H1 (cell line): ENCODE results near the gene AFF1. TPM values are rescaled to one million over a fixed set of nuclear protein-coding genes. Genes with fewer than 3 reads are reported as not detected.
A peak's percentile ranks its signal among the peaks of the same experiment; 100 is the strongest.

Experiments used
- CTCF ChIA-PET: fragments of 300-600 bp; sonication (Branson Sonifier 250); formaldehyde crosslinking; loops from one replicate; lab custom pipeline; 2021; ENCODE audit not compliant: partially characterized antibody; lab: Charles Lee
- POLR2A ChIA-PET: fragments of 300-600 bp; sonication (Branson Sonifier 250); formaldehyde crosslinking; loops from one replicate; lab custom pipeline; 2021; ENCODE audit warnings: inconsistent platforms; ENCODE audit not compliant: partially characterized antibody; lab: Charles Lee
- DNase-seq, 2 experiments: peaks; one replicate each; pipeline versions ENCODE4 v3.0.0 to v3.0.0-alpha.2; 2010 to 2022; ENCODE audit warnings: low spot score in 2 of 2, low read depth in 1 of 2, mixed read lengths in 1 of 2
- FAIRE-seq: peaks from 2 replicates; lab custom pipeline; 2011; peaks lifted over from hg19 to GRCh38; lab: Jason Lieb, UNC
- H2AFZ ChIP-seq: 2 replicates; pipeline ENCODE4 v1.8.1; 2012; ENCODE audit warnings: low read length, inconsistent platforms
- H2AK5ac ChIP-seq: 2 replicates; pipeline ENCODE4 v1.6.1; 2013; ENCODE audit warnings: low read depth, low read length
- H2BK120ac ChIP-seq: replicated peaks from 2 replicates; pipeline ENCODE3; 2013; ENCODE audit warnings: low read depth, low read length, inconsistent platforms
- H2BK12ac ChIP-seq: 2 replicates; pipeline ENCODE4 v1.6.1; 2013; ENCODE audit warnings: low read depth, low read length
- H2BK15ac ChIP-seq: 2 replicates; pipeline ENCODE4 v1.6.1; 2013; ENCODE audit warnings: low read length
- H2BK20ac ChIP-seq: 2 replicates; pipeline ENCODE4 v1.6.1; 2013; ENCODE audit warnings: low read length
- H2BK5ac ChIP-seq: 2 replicates; pipeline ENCODE4 v1.6.1; 2013; ENCODE audit warnings: low read depth, low read length
- H3K14ac ChIP-seq: 2 replicates; pipeline ENCODE4 v1.6.1; 2013; ENCODE audit warnings: inconsistent platforms; ENCODE audit not compliant: insufficient read length
- H3K18ac ChIP-seq: 2 replicates; pipeline ENCODE4 v1.6.1; 2013; ENCODE audit warnings: low read length; ENCODE audit errors: extremely low read depth
- H3K23ac ChIP-seq: 2 replicates; pipeline ENCODE4 v1.6.1; 2013; ENCODE audit warnings: inconsistent platforms; ENCODE audit not compliant: insufficient read length
- H3K23me2 ChIP-seq: 2 replicates; pipeline ENCODE4 v1.6.1; 2013; ENCODE audit warnings: low read depth, low read length
- H3K27ac ChIP-seq: 2 replicates; pipeline ENCODE4 v1.6.1; 2011; ENCODE audit warnings: low read depth, low read length, inconsistent platforms
- H3K27me3 ChIP-seq, 4 experiments: replicated peaks in 1 of 4; 1 replicate in 1 of 4; 2 replicates in 3 of 4; pipeline versions ENCODE4 v1.6.1 to v1.8.1; 2011 to 2013; ENCODE audit warnings: low read length in 3 of 4, mild to moderate bottlenecking in 3 of 4, inconsistent platforms in 2 of 4, mixed read lengths in 2 of 4, moderate library complexity in 1 of 4; ENCODE audit not compliant: control insufficient read depth in 3 of 4, insufficient read depth in 3 of 4; ENCODE audit errors: extremely low read depth in 1 of 4
- H3K36me3 ChIP-seq, 4 experiments: 2 replicates each; pipeline versions ENCODE4 v1.6.1 to v1.8.1; 2011 to 2013; ENCODE audit warnings: mild to moderate bottlenecking in 4 of 4, low read length in 3 of 4, moderate library complexity in 2 of 4, control low read depth in 1 of 4, inconsistent platforms in 1 of 4; ENCODE audit not compliant: insufficient read depth in 4 of 4, control insufficient read depth in 2 of 4
- H3K4ac ChIP-seq: replicated peaks from 2 replicates; pipeline ENCODE3; 2013; ENCODE audit warnings: low read length, low read depth, mixed read lengths, inconsistent platforms; ENCODE audit not compliant: insufficient read length
- H3K4me1 ChIP-seq, 4 experiments: replicated peaks in 1 of 4; 1 replicate in 1 of 4; 2 replicates in 3 of 4; pipeline versions ENCODE4 v1.6.1 to v1.8.1; 2011 to 2013; ENCODE audit warnings: low read length in 3 of 4, inconsistent platforms in 2 of 4, mixed read lengths in 1 of 4; ENCODE audit not compliant: insufficient read depth in 4 of 4, control insufficient read depth in 3 of 4
- H3K4me2 ChIP-seq, 2 experiments: 2 replicates each; pipeline versions ENCODE4 v1.6.1 to v1.8.1; 2011 to 2013; ENCODE audit warnings: low read depth in 2 of 2, low read length in 2 of 2, control low read depth in 1 of 2, inconsistent platforms in 1 of 2, mild to moderate bottlenecking in 1 of 2; ENCODE audit not compliant: insufficient read depth in 1 of 2
- H3K4me3 ChIP-seq, 4 experiments: fragments of 200-600, 300-600 bp in 1 of 4; sonication (generic), shearing (Covaris generic), sonication (Bioruptor Twin) in 1 of 4; 2 replicates each; pipeline versions ENCODE4 v1.5.1 to v1.8.1; 2011 to 2016; ENCODE audit warnings: low read length in 4 of 4, low read depth in 3 of 4, control low read depth in 2 of 4, inconsistent platforms in 2 of 4, mild to moderate bottlenecking in 2 of 4, mixed read lengths in 1 of 4, moderate library complexity in 1 of 4; ENCODE audit not compliant: insufficient read depth in 2 of 4; ENCODE audit errors: extremely low read depth in 1 of 4
- H3K56ac ChIP-seq: replicated peaks from 2 replicates; pipeline ENCODE3; 2013; ENCODE audit warnings: low read depth, mild to moderate bottlenecking, mixed read lengths, low read length, inconsistent platforms; ENCODE audit not compliant: insufficient read length
- H3K79me1 ChIP-seq: 2 replicates; pipeline ENCODE4 v1.6.1; 2013; ENCODE audit warnings: low read depth, low read length, control low read depth
- H3K79me2 ChIP-seq, 2 experiments: 2 replicates each; pipeline versions ENCODE4 v1.6.1 to v1.8.1; 2012 to 2013; ENCODE audit warnings: low read length in 2 of 2, mild to moderate bottlenecking in 2 of 2, inconsistent platforms in 1 of 2; ENCODE audit not compliant: insufficient read depth in 2 of 2, control insufficient read depth in 1 of 2
- H3K9ac ChIP-seq, 4 experiments: replicated peaks in 1 of 4; 1 replicate in 1 of 4; 2 replicates in 3 of 4; pipeline versions ENCODE4 v1.6.1 to v1.8.1; 2011 to 2013; ENCODE audit warnings: low read depth in 3 of 4, low read length in 3 of 4, control low read depth in 2 of 4, mild to moderate bottlenecking in 2 of 4, moderate library complexity in 2 of 4, inconsistent platforms in 1 of 4; ENCODE audit errors: extremely low read depth in 1 of 4
- H3K9me3 ChIP-seq, 2 experiments: 2 replicates each; pipeline versions ENCODE4 v1.6.1 to v1.8.1; 2012 to 2013; ENCODE audit warnings: mild to moderate bottlenecking in 2 of 2, moderate library complexity in 2 of 2, control low read depth in 1 of 2, inconsistent platforms in 1 of 2, low read depth in 1 of 2, low read length in 1 of 2, mixed read lengths in 1 of 2; ENCODE audit not compliant: insufficient read depth in 2 of 2
- H4K20me1 ChIP-seq, 2 experiments: replicated peaks in 1 of 2; 2 replicates each; pipeline versions ENCODE3 to v1.8.1; 2011 to 2013; ENCODE audit warnings: inconsistent platforms in 2 of 2, low read length in 2 of 2, mild to moderate bottlenecking in 1 of 2; ENCODE audit not compliant: insufficient read depth in 2 of 2, control insufficient read depth in 1 of 2
- H4K5ac ChIP-seq: 2 replicates; pipeline ENCODE4 v1.6.1; 2013; ENCODE audit warnings: low read length, low read depth, mixed read lengths, inconsistent platforms; ENCODE audit not compliant: insufficient read length
- H4K8ac ChIP-seq: 2 replicates; pipeline ENCODE4 v1.8.0; 2013; ENCODE audit warnings: mild to moderate bottlenecking, moderate library complexity, low read length, inconsistent platforms; ENCODE audit not compliant: insufficient read depth; ENCODE audit errors: extremely low read depth
- H4K91ac ChIP-seq: replicated peaks from 2 replicates; pipeline ENCODE3; 2013; ENCODE audit warnings: low read length, mixed read lengths, inconsistent platforms; ENCODE audit not compliant: insufficient read length
- BCL11A ChIP-seq, 2 experiments: IDR thresholded peaks; one replicate each; pipeline ENCODE4 v1.6.1; 2011; ENCODE audit warnings: low read depth in 2 of 2, low read length in 2 of 2, mild to moderate bottlenecking in 2 of 2
- HDAC2 ChIP-seq, 2 experiments: fragments of 300-600 bp in 1 of 2; sonication (generic) in 1 of 2; IDR thresholded peaks; 2 replicates each; pipeline ENCODE4 v1.6.1; 2011 to 2012; ENCODE audit warnings: low read depth in 2 of 2, low read length in 2 of 2, mild to moderate bottlenecking in 2 of 2, moderate library complexity in 2 of 2, borderline replicate concordance in 1 of 2, inconsistent platforms in 1 of 2
- MAX ChIP-seq: IDR thresholded peaks from 2 replicates; pipeline ENCODE4 v1.6.1; 2012; ENCODE audit warnings: inconsistent platforms
- RNF2 ChIP-seq: fragments of 200-900, 300-1000 bp; sonication (generic); IDR thresholded peaks from 2 replicates; pipeline ENCODE4 v1.7.1; 2016; ENCODE audit warnings: borderline replicate concordance, low read depth, mild to moderate bottlenecking, antibody characterized with exemption, low read length; ENCODE audit not compliant: poor library complexity, severe bottlenecking; ENCODE audit errors: missing control alignments
- SIN3A ChIP-seq, 2 experiments: IDR thresholded peaks in 1 of 2; conservative IDR thresholded peaks in 1 of 2; 2 replicates each; pipeline ENCODE4 v1.6.1; 2011 to 2012; ENCODE audit warnings: low read length in 2 of 2, improper control_type of control experiment in 1 of 2, low read depth in 1 of 2, mild to moderate bottlenecking in 1 of 2
- WGBS, 2 experiments: shearing (Covaris generic) in 1 of 2; methylation state at CpG; one replicate each; pipeline versions ENCODE4 v1.1.6 to v1.1.7; 2013 to 2015; ENCODE audit warnings: low lambda C conversion rate in 2 of 2, mixed read lengths in 2 of 2, inconsistent platforms in 1 of 2, low coverage in 1 of 2, missing lambda C conversion rate in 1 of 2; ENCODE audit not compliant: insufficient replicate concordance in 2 of 2, insufficient coverage in 1 of 2, insufficient read length in 1 of 2; ENCODE audit errors: extremely low coverage in 1 of 2, missing lambda C conversion rate in 1 of 2; 5-methylcytosine and 5-hydroxymethylcytosine counted together
- polyA plus RNA-seq, 7 experiments: library from polyadenylated mRNA; depleted of rRNA in 3 of 7; stranded (reverse) in 5 of 7; unstranded in 2 of 7; fragments of >200 nt in 5 of 7; fragments of 200-250 nt in 2 of 7; gene quantifications; 1 replicate in 5 of 7; 2 replicates in 1 of 7; 4 replicates in 1 of 7; pipeline versions ENCODE4 v1.2.1 to v1.2.3, GENCODE V29; 2011 to 2013; ENCODE audit warnings: missing spikeins in 2 of 7, mixed read lengths in 2 of 7
- total RNA-seq: library from RNA; stranded (reverse); fragmentation: NEBNext Ultra II Directional; extraction: Animal tissue kit (Norgen Biotek cat#: 25700); gene quantifications from 2 replicates; pipeline ENCODE4 v1.2.1, GENCODE V29; 2021

The AFF1 gene
- total and polyA plus RNA-seq, 2 of the 8 experiments (the other 6 are each of a cell fraction or from before 2014, with no cell fraction given): 14.8 to 85.5 TPM

- no peak overlapping the region for H3K27ac ChIP-seq
- WGBS, 2 experiments: 76% methylated on average over 3 of the region's 3 CpGs; no CpG with 5 or more reads in 1 of the 2 experiments
- DNase-seq: no peak
Observed at GRCh38 chr4:87069037-87069742, 134.4 kb downstream of the AFF1 start.

More at GRCh38 chr4:87069037-87069742, 134.4 kb downstream of the AFF1 start:
- H3K4me2 ChIP-seq: peak overlapping the region in 1 of 2 experiments; percentile 47; a peak in 1 of 4 replicates
- no peaks in the 10 kb centered on the region for H3K27me3 ChIP-seq
- peaks cover 0 to 3% (median 1%) of the 10 kb centered on the region in 4 experiments; a peak in 1 of 8 replicates for H3K36me3 ChIP-seq
- H2BK5ac ChIP-seq: no peak overlapping the region
- no peak overlapping the region for H3K14ac ChIP-seq
- H2BK15ac ChIP-seq: no peak overlapping the region
- H2BK120ac ChIP-seq: no peak overlapping the region
- H3K4ac ChIP-seq: no peak overlapping the region
- peaks cover 6 to 7% of the 10 kb centered on the region in 2 experiments for H4K20me1 ChIP-seq
- no peak overlapping the region for H3K18ac ChIP-seq
- peaks cover 0 to 18% (median 2%) of the 10 kb centered on the region in 4 experiments; a peak in 4 of 7 replicates for H3K4me1 ChIP-seq
- 0 out of 2 replicates have a peak overlapping the region, but pooled peaks have one; percentile 53 for H2BK20ac ChIP-seq
- H4K91ac ChIP-seq: no peak overlapping the region
- H4K8ac ChIP-seq: no peak overlapping the region
- no peak for TF ChIP-seq SIN3A (conservative IDR thresholded peaks at IDR 0.05 in 1 of 2, IDR thresholded peaks at IDR 0.05 in 1 of 2; ENCODE audit: low read depth in 1 of 2, low read length in 2 of 2)
- no peak for TF ChIP-seq MAX
- TF ChIP-seq HDAC2 (IDR thresholded peaks at IDR 0.05; ENCODE audit: borderline replicate concordance in 1 of 2, low read depth in 2 of 2, low read length in 2 of 2): no peak
- TF ChIP-seq BCL11A (IDR thresholded peaks at IDR 0.05; ENCODE audit: low read depth in 2 of 2, low read length in 2 of 2): no peak
- no peak for TF ChIP-seq RNF2
- no peak overlapping the region for H4K5ac ChIP-seq
- no peak overlapping the region for H3K9ac ChIP-seq
- no peak overlapping the region for H2BK12ac ChIP-seq
- H3K9me3 ChIP-seq: no peaks in the 10 kb centered on the region
- peaks cover 5% of the 10 kb centered on the region; the same call in 1 of the 2 replicates for H3K79me1 ChIP-seq
- POLR2A ChIA-PET: interaction anchor here (1.0 kb wide), 1 partner anchor 135 kb away, joined by 3 read pairs; the partner anchor contains the start of gene AFF1
- CTCF ChIA-PET: interaction anchor here (1.2 to 1.4 kb wide), 2 partner anchors 31 to 34 kb away, joined by 3 to 7 read pairs; no protein-coding TSS in a partner anchor
- H3K23me2 ChIP-seq: no peaks in the 10 kb centered on the region
- H3K4me3 ChIP-seq: no peak overlapping the region
- peaks cover 0 to 55% of the 10 kb centered on the region in 2 experiments; a peak in 2 of 4 replicates for H3K79me2 ChIP-seq
- FAIRE-seq: no peak
- no peak overlapping the region for H3K56ac ChIP-seq
- no peak overlapping the region for H2AFZ ChIP-seq
- no peak overlapping the region; the same call in 1 of the 2 replicates for H2AK5ac ChIP-seq
- no peak overlapping the region for H3K23ac ChIP-seq
